Testis (tissue), 2 donors: Measurements from ENCODE around the gene L1CAM.

Source experiments
- POLR2A ChIP-seq: fragments of 450-650 bp; IDR thresholded peaks from one replicate; pipeline ENCODE4 v1.6.1; 2017; ENCODE audit warnings: antibody characterized with exemption, mild to moderate bottlenecking, moderate library complexity
- TF ChIP-seq, protein P1 (sequence below), 3 experiments: fragments of 450-650 bp in 2 of 3; fragments of 200-600 bp in 1 of 3; sonication (generic) in 1 of 3; IDR thresholded peaks; one replicate each; pipeline ENCODE4 v1.5.1; 2016 to 2019; ENCODE audit warnings: antibody characterized with exemption in 3 of 3, mild to moderate bottlenecking in 2 of 3, moderate library complexity in 1 of 3

GRCh38 chrX:153882557-153882956 is 3.4 kb downstream of the L1CAM start:
- TF ChIP-seq, protein P1, sequence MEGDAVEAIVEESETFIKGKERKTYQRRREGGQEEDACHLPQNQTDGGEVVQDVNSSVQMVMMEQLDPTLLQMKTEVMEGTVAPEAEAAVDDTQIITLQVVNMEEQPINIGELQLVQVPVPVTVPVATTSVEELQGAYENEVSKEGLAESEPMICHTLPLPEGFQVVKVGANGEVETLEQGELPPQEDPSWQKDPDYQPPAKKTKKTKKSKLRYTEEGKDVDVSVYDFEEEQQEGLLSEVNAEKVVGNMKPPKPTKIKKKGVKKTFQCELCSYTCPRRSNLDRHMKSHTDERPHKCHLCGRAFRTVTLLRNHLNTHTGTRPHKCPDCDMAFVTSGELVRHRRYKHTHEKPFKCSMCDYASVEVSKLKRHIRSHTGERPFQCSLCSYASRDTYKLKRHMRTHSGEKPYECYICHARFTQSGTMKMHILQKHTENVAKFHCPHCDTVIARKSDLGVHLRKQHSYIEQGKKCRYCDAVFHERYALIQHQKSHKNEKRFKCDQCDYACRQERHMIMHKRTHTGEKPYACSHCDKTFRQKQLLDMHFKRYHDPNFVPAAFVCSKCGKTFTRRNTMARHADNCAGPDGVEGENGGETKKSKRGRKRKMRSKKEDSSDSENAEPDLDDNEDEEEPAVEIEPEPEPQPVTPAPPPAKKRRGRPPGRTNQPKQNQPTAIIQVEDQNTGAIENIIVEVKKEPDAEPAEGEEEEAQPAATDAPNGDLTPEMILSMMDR (IDR thresholded peaks at IDR 0.05), result no peak
- no peak for TF ChIP-seq POLR2A
